Fibroblast of lung (primary cell): ENCODE results near the gene POGLUT3.

Experiments used
- CTCF ChIP-seq, 2 donors: IDR thresholded peaks in 1 of 2; conservative IDR thresholded peaks in 1 of 2; 1 replicate in 1 of 2; 2 replicates in 1 of 2; pipeline ENCODE4 v1.5.1; 2011 to 2012; ENCODE audit warnings: low read length in 2 of 2, control low read depth in 1 of 2, inconsistent platforms in 1 of 2, low read depth in 1 of 2, mild to moderate bottlenecking in 1 of 2
- EZH2 ChIP-seq: IDR thresholded peaks from 2 replicates; pipeline ENCODE4 v1.5.1; 2012; ENCODE audit warnings: low read length, control low read depth, mild to moderate bottlenecking; ENCODE audit errors: missing control alignments

- no peak for TF ChIP-seq CTCF (conservative IDR thresholded peaks at IDR 0.05 in 1 of 2, IDR thresholded peaks at IDR 0.05 in 1 of 2; ENCODE audit: low read depth in 1 of 2, low read length in 2 of 2)
- no peak for TF ChIP-seq EZH2
Observed at GRCh38 chr11:108530426-108530825, 32.2 kb upstream of the POGLUT3 start.
